ENCODE results near the gene UBR4. TPM values are rescaled to one million over a fixed set of nuclear protein-coding genes. Genes with fewer than 3 reads are reported as not detected.

Gene UBR4
- total and polyA plus RNA-seq, 2 of the 8 experiments (the other 6 are each of a cell fraction or from before 2014, with no cell fraction given): 139 to 152 TPM

GRCh38 chr1:19154876-19155275 is 55.2 kb downstream of the UBR4 start (continued):
- TF ChIP-seq CHD7 (IDR thresholded peaks at IDR 0.05; ENCODE audit: insufficient replicate concordance, low read length) (no peak), BCL11A (IDR thresholded peaks at IDR 0.05; ENCODE audit: low read depth in 2 of 2, low read length in 2 of 2) (no peak), MAX (IDR thresholded peaks at IDR 0.05) (no peak), RNF2 (IDR thresholded peaks at IDR 0.05; ENCODE audit: borderline replicate concordance, low read depth, low read length, missing control alignments, poor library complexity, severe bottlenecking) (no peak), TAF1 (IDR thresholded peaks at IDR 0.05; ENCODE audit: low read depth, low read length) (no peak), SP1 (IDR thresholded peaks at IDR 0.05; ENCODE audit: low read depth, low read length) (no peak), CREB1 (IDR thresholded peaks at IDR 0.05) (no peak)
